H9 (cell line): ENCODE results near the gene ZSCAN29. TPM values are rescaled to one million over a fixed set of nuclear protein-coding genes. Genes with fewer than 3 reads are reported as not detected.

Source experiments
- DNase-seq: peaks from one replicate; pipeline ENCODE4 v3.0.0-alpha.2; 2017
- H2AFZ ChIP-seq: one replicate; pipeline ENCODE4 v1.6.1; 2013; ENCODE audit warnings: mild to moderate bottlenecking, low read length, control low read depth, moderate library complexity
- H2AK5ac ChIP-seq: 2 replicates; pipeline ENCODE4 v1.6.1; 2013; ENCODE audit warnings: low read length, control low read depth, mixed read lengths; ENCODE audit not compliant: insufficient read length
- H2BK120ac ChIP-seq: one replicate; pipeline ENCODE4 v1.6.1; 2013; ENCODE audit warnings: low read depth, mild to moderate bottlenecking, low read length, control low read depth, inconsistent platforms; ENCODE audit not compliant: poor library complexity, severe bottlenecking
- H2BK12ac ChIP-seq: 2 replicates; pipeline ENCODE4 v1.6.1; 2013; ENCODE audit warnings: low read length, control low read depth, mixed read lengths, low read depth; ENCODE audit not compliant: insufficient read length
- H2BK15ac ChIP-seq: 2 replicates; pipeline ENCODE4 v1.6.1; 2013; ENCODE audit warnings: low read depth, low read length, control low read depth
- H2BK20ac ChIP-seq: one replicate; pipeline ENCODE4 v1.6.1; 2013; ENCODE audit warnings: low read depth, mild to moderate bottlenecking, low read length, control low read depth, inconsistent platforms; ENCODE audit not compliant: poor library complexity, severe bottlenecking
- H2BK5ac ChIP-seq: 2 replicates; pipeline ENCODE4 v1.6.1; 2013; ENCODE audit warnings: low read length, control low read depth, mixed read lengths; ENCODE audit not compliant: insufficient read length
- H3K14ac ChIP-seq: 2 replicates; pipeline ENCODE4 v1.6.1; 2013; ENCODE audit warnings: low read length, control low read depth; ENCODE audit not compliant: insufficient read depth
- H3K18ac ChIP-seq: 2 replicates; pipeline ENCODE4 v1.6.1; 2013; ENCODE audit warnings: low read depth, mild to moderate bottlenecking, mixed read lengths, low read length, control low read depth; ENCODE audit not compliant: insufficient read length
- H3K23ac ChIP-seq: 2 replicates; pipeline ENCODE4 v1.6.1; 2013; ENCODE audit warnings: low read length, control low read depth, mixed read lengths, low read depth; ENCODE audit not compliant: insufficient read length
- H3K23me2 ChIP-seq: 2 replicates; pipeline ENCODE4 v1.6.1; 2013; ENCODE audit warnings: low read depth, mild to moderate bottlenecking, mixed read lengths, low read length, control low read depth; ENCODE audit not compliant: insufficient read length, poor library complexity, severe bottlenecking
- H3K27ac ChIP-seq: 2 replicates; pipeline ENCODE4 v1.5.1; 2013; ENCODE audit warnings: low read length, control low read depth, mixed read lengths, low read depth; ENCODE audit not compliant: insufficient read length
- H3K27me3 ChIP-seq: 2 replicates; pipeline ENCODE4 v1.6.1; 2013; ENCODE audit warnings: low read length, control low read depth, inconsistent platforms; ENCODE audit not compliant: insufficient read depth
- H3K4ac ChIP-seq: 2 replicates; pipeline ENCODE4 v1.6.1; 2013; ENCODE audit warnings: low read depth, mild to moderate bottlenecking, control low read depth, inconsistent platforms, low read length, moderate library complexity
- H3K4me1 ChIP-seq: 2 replicates; pipeline ENCODE4 v1.6.1; 2013; ENCODE audit warnings: low read length, control low read depth, inconsistent platforms; ENCODE audit not compliant: insufficient read depth
- H3K4me2 ChIP-seq: 2 replicates; pipeline ENCODE4 v1.6.1; 2013; ENCODE audit warnings: low read length, control low read depth, mixed read lengths; ENCODE audit not compliant: insufficient read length, insufficient read depth
- H3K56ac ChIP-seq: 2 replicates; pipeline ENCODE4 v1.6.1; 2013; ENCODE audit warnings: low read depth, mild to moderate bottlenecking, mixed read lengths, low read length, control low read depth; ENCODE audit not compliant: insufficient read length
- H3K79me1 ChIP-seq: 2 replicates; pipeline ENCODE4 v1.6.1; 2013; ENCODE audit warnings: low read depth, mild to moderate bottlenecking, moderate library complexity, low read length, control low read depth, inconsistent platforms; ENCODE audit not compliant: insufficient read depth, poor library complexity, severe bottlenecking
- H3K79me2 ChIP-seq: 2 replicates; pipeline ENCODE4 v1.6.1; 2013; ENCODE audit warnings: low read length, control low read depth, inconsistent platforms; ENCODE audit not compliant: insufficient read depth
- H3K9ac ChIP-seq: 2 replicates; pipeline ENCODE4 v1.6.1; 2013; ENCODE audit warnings: low read length, control low read depth, mixed read lengths; ENCODE audit not compliant: insufficient read length; ENCODE audit errors: extremely low read depth
- H3K9me3 ChIP-seq: one replicate; pipeline ENCODE4 v1.6.1; 2013; ENCODE audit warnings: low read depth, low read length, inconsistent platforms; ENCODE audit not compliant: control insufficient read depth
- H3T11ph ChIP-seq: one replicate; pipeline ENCODE4 v1.6.1; 2013; ENCODE audit warnings: mild to moderate bottlenecking, low read length, control low read depth, inconsistent platforms
- H4K20me1 ChIP-seq: one replicate; pipeline ENCODE4 v1.6.1; 2013; ENCODE audit not compliant: control insufficient read depth, insufficient read length, insufficient read depth
- H4K5ac ChIP-seq: 2 replicates; pipeline ENCODE4 v1.6.1; 2013; ENCODE audit warnings: low read depth, mild to moderate bottlenecking, mixed read lengths, low read length, control low read depth; ENCODE audit not compliant: insufficient read length
- H4K8ac ChIP-seq: replicated peaks from 2 replicates; pipeline ENCODE4 v1.6.1; 2013; ENCODE audit warnings: low read length, control low read depth, mixed read lengths, low read depth; ENCODE audit not compliant: insufficient read length
- H4K91ac ChIP-seq: 2 replicates; pipeline ENCODE4 v1.6.1; 2013; ENCODE audit warnings: low read depth, mild to moderate bottlenecking, moderate library complexity, mixed read lengths, low read length, control low read depth; ENCODE audit not compliant: insufficient read length
- H3K27ac Mint-ChIP-seq, 3 experiments: 2 replicates in 2 of 3; 3 replicates in 1 of 3; pipeline ENCODE4 v1.8.0; 2020 to 2021; ENCODE audit warnings: mixed read lengths in 3 of 3, mild to moderate bottlenecking in 1 of 3, moderate library complexity in 1 of 3
- H3K27me3 Mint-ChIP-seq: 2 replicates; pipeline ENCODE4 v1.8.0; 2021; ENCODE audit warnings: low read depth, mild to moderate bottlenecking, moderate library complexity, mixed read lengths
- H3K36me3 Mint-ChIP-seq, 3 experiments: 2 replicates in 2 of 3; 3 replicates in 1 of 3; pipeline ENCODE4 v1.8.0; 2020 to 2021; ENCODE audit warnings: low read depth in 3 of 3, mixed read lengths in 3 of 3; ENCODE audit not compliant: insufficient read depth in 1 of 3
- H3K4me1 Mint-ChIP-seq, 2 experiments: 2 replicates each; pipeline ENCODE4 v1.8.0; 2020; ENCODE audit warnings: mixed read lengths in 2 of 2
- H3K4me3 Mint-ChIP-seq, 2 experiments: 2 replicates in 1 of 2; 3 replicates in 1 of 2; pipeline ENCODE4 v1.8.0; 2020 to 2021; ENCODE audit warnings: mild to moderate bottlenecking in 2 of 2, mixed read lengths in 2 of 2, moderate library complexity in 1 of 2
- H3K9me3 Mint-ChIP-seq, 2 experiments: 2 replicates in 1 of 2; 3 replicates in 1 of 2; pipeline ENCODE4 v1.8.0; 2020; ENCODE audit warnings: mild to moderate bottlenecking in 2 of 2, mixed read lengths in 2 of 2, moderate library complexity in 1 of 2
- CTCF ChIP-seq: fragments of 200-600 bp; sonication (generic); conservative IDR thresholded peaks from 3 replicates; pipeline ENCODE4 v1.8.0; 2021; ENCODE audit warnings: antibody characterized with exemption, mild to moderate bottlenecking
- WGBS: extraction: QIAGEN DNeasy Blood & Tissue Kit; methylation state at CpG from one replicate; pipeline ENCODE4 v1.1.7; 2013; ENCODE audit warnings: missing lambda C conversion rate, low lambda C conversion rate, mixed read lengths; ENCODE audit not compliant: insufficient read length; ENCODE audit errors: extremely low coverage; 5-methylcytosine and 5-hydroxymethylcytosine counted together
- total RNA-seq: library from RNA; stranded (reverse); gene quantifications from 2 replicates; pipeline ENCODE4 v1.2.1, GENCODE V29; 2021

ZSCAN29 gene
- total RNA-seq, 1 experiment from 2014 or later, result 52.5 TPM

- no CpG with 5 or more reads among the region's 5 CpGs for WGBS
- Histone ChIP-seq H2BK5ac (no peak overlapping the region), H2BK120ac (no peak overlapping the region), H3K79me2 (no peaks in the 10 kb centered on the region), H3K14ac (no peak overlapping the region), H3K9me3 (no peaks in the 10 kb centered on the region), H2BK12ac (no peak overlapping the region), H3K23me2 (no peaks in the 10 kb centered on the region), H4K8ac (no peak overlapping the region), H2BK15ac (no peak overlapping the region), H4K5ac (no peak overlapping the region), H3K18ac (no peak overlapping the region), H2BK20ac (no peak overlapping the region), H3K4me1 (no peaks in the 10 kb centered on the region), H4K20me1 (no peaks in the 10 kb centered on the region), H4K91ac (no peak overlapping the region), H3K27ac (no peak overlapping the region), H3K4me2 (no peak overlapping the region), H3K9ac (no peak overlapping the region), H3T11ph (no peak overlapping the region), H2AFZ (no peak overlapping the region), H2AK5ac (no peak overlapping the region), H3K27me3 (no peaks in the 10 kb centered on the region), H3K79me1 (no peaks in the 10 kb centered on the region), H3K56ac (no peak overlapping the region), H3K23ac (no peak overlapping the region), H3K4ac (no peak overlapping the region)
- Mint-ChIP-seq H3K4me3 (no peak overlapping the region), H3K36me3 (peaks cover 40 to 89% (median 82%) of the 10 kb centered on the region in 3 experiments), H3K27me3 (no peaks in the 10 kb centered on the region), H3K27ac (no peak overlapping the region; a peak in 1 of 7 replicates), H3K9me3 (no peaks in the 10 kb centered on the region), H3K4me1 (no peaks in the 10 kb centered on the region)
- TF ChIP-seq CTCF, result no peak
- DNase-seq, result no peak
Observed at GRCh38 chr15:43404130-43404529, 33.3 kb upstream of the ZSCAN29 start.
